ENCODE data around the gene PPTC7.
"Not testable (repeated sequence)": the region's sequence is repeated elsewhere in the genome, so short reads cannot be mapped to it uniquely, and the experiment has no call there.

PPTC7 gene

DNA sequence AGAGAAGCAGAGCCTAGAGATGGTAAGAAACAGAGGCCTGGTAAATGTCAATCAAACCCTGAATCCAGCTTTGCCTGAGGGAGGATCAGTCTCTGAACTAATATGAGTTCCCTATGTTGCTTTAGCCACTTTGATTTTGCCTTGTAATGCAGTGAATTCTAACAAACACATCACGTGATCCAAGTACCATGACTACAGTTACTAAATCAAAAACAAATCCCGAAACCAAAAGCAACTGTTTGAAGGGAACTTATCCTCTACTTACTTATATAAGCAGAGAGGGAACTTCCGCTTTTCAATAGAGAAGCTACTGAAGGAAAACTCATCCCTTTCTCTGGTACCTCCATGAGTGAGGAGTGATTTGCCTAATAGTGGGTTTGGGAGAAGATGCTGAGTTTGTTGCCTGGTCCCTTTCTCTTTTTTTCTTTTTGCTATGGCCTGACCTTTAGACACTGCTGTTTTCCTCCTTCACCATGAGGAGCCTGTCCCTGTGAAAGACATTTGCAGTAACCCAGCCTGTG, 7.7 kb upstream of the PPTC7 start:
- no peak overlapping the region for H3K27ac ChIP-seq
- no peaks in the 10 kb centered on the region for H3K36me3 ChIP-seq
- no peak overlapping the region for H3K4me3 ChIP-seq (ENCODE audit: low read depth, low read length)
- no peaks in the 10 kb centered on the region for H3K27me3 ChIP-seq (ENCODE audit: insufficient read depth, low read depth, severe bottlenecking)
- H3K9me3 ChIP-seq (ENCODE audit: severe bottlenecking) = no peaks in the 10 kb centered on the region
- TF ChIP-seq, protein P1, sequence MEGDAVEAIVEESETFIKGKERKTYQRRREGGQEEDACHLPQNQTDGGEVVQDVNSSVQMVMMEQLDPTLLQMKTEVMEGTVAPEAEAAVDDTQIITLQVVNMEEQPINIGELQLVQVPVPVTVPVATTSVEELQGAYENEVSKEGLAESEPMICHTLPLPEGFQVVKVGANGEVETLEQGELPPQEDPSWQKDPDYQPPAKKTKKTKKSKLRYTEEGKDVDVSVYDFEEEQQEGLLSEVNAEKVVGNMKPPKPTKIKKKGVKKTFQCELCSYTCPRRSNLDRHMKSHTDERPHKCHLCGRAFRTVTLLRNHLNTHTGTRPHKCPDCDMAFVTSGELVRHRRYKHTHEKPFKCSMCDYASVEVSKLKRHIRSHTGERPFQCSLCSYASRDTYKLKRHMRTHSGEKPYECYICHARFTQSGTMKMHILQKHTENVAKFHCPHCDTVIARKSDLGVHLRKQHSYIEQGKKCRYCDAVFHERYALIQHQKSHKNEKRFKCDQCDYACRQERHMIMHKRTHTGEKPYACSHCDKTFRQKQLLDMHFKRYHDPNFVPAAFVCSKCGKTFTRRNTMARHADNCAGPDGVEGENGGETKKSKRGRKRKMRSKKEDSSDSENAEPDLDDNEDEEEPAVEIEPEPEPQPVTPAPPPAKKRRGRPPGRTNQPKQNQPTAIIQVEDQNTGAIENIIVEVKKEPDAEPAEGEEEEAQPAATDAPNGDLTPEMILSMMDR (IDR thresholded peaks at IDR 0.05; ENCODE audit: low read depth, low read length) = no peak
- DNase-seq = no peak

- Histone ChIP-seq H3K27ac (no peak overlapping the region), H3K36me3 (no peaks in the 10 kb centered on the region), H3K27me3 (ENCODE audit: insufficient read depth, low read depth, severe bottlenecking) (no peaks in the 10 kb centered on the region), H3K9me3 (ENCODE audit: severe bottlenecking) (no peaks in the 10 kb centered on the region), H3K4me3 (ENCODE audit: low read depth, low read length) (no peak overlapping the region)
- TF ChIP-seq, protein P1 (IDR thresholded peaks at IDR 0.05; ENCODE audit: low read depth, low read length) = no peak
- DNase-seq = no peak
Measured at GRCh38 chr12:110590059-110590458, 6.9 kb upstream of the PPTC7 start.

- not testable (repeated sequence) for H3K36me3 ChIP-seq; H3K27me3 ChIP-seq (ENCODE audit: insufficient read depth, low read depth, severe bottlenecking); H3K4me3 ChIP-seq (ENCODE audit: low read depth, low read length); H3K9me3 ChIP-seq (ENCODE audit: severe bottlenecking); DNase-seq; H3K27ac ChIP-seq
Measured at GRCh38 chr12:110587102-110587501, 4.0 kb upstream of the PPTC7 start.

DNA sequence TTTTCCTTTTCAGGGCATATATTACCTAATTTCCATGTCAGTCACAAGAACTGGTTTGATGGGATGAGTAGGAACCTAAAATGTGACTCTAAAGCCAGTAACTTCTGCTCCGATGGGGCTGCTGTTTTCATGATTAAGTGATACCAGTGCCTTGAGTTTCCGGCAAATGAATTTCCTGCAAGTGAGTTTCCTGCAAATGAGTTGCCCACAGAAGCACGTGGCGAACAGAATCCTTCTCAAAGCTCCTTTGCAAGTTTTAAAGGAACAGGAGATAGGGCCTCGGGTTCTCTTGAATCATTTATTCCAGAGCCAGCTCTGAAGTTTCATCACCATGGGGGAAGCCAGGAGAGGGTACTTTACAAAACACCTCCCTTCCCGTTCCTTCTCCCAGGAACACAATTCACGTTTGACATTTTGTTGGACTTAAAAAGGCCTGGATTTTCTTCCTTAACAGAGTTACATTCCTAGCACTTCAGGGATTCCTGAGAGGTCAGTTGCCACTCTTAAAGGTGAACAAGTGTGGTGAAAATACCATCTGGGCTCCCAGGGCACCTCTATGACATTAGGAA, 2.2 kb upstream of the PPTC7 start:
- Histone ChIP-seq H3K27ac (no peak overlapping the region), H3K36me3 (no peaks in the 10 kb centered on the region; the same call in 1 of the 2 replicates), H3K27me3 (ENCODE audit: insufficient read depth, low read depth, severe bottlenecking) (no peaks in the 10 kb centered on the region), H3K9me3 (ENCODE audit: severe bottlenecking) (no peaks in the 10 kb centered on the region), H3K4me3 (ENCODE audit: low read depth, low read length) (no peak overlapping the region)
- TF ChIP-seq, protein P1 (IDR thresholded peaks at IDR 0.05; ENCODE audit: low read depth, low read length) = no peak
- DNase-seq = no peak

DNA sequence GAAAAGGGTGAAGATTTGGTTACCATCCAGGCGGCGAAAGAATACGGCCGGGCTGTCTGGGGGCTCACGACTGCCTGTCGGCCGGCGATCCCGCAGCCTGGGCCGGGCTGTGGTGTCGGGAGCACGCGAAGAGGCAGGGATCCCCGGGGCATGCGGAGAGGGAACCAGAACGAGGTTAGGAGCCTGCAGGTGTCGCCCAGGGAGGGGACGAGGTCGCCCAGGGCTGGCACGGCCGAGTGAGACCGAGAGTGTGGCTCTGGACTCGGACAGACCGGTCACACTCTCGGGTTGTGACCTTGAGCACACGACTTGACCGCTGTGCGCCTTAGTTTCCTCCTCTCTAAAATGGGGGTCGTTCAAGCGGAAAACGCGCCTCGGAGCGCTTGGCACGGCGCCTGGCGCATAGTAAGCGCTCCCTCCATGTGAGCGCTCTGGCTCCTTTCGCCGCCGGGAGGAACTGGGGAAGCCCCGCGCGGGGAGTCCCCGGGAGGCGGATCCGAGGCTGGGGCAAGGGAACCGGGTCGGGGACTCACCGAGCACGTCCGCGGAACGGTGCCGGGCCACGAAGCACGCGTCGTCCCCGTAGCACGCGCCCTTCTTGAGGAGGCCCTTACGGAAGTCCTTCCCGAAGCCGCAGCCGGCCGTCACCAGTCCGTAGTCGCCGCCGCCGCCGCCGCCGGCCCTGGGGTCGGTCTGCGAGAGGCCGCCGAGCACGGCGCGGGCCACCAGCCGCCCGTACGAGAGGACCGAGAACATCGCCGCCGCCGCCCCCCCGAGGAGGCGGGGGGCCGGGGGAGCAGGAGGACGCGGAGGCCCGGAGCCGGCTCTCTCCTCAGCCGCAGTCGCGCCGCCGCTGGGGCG, 612 bp downstream of the PPTC7 start:
- no peaks in the 10 kb centered on the region; the same call in 1 of the 2 replicates for H3K36me3 ChIP-seq
- peak; percentile 36 for DNase-seq
- H3K27ac ChIP-seq = peak overlapping the region; percentile 59
- no peaks in the 10 kb centered on the region for H3K9me3 ChIP-seq (ENCODE audit: severe bottlenecking)
- H3K4me3 ChIP-seq (ENCODE audit: low read depth, low read length) = peak overlapping the region; percentile 78
- TF ChIP-seq, protein P1 (IDR thresholded peaks at IDR 0.05; ENCODE audit: low read depth, low read length) = no peak
- H3K27me3 ChIP-seq (ENCODE audit: insufficient read depth, low read depth, severe bottlenecking) = no peaks in the 10 kb centered on the region

DNA sequence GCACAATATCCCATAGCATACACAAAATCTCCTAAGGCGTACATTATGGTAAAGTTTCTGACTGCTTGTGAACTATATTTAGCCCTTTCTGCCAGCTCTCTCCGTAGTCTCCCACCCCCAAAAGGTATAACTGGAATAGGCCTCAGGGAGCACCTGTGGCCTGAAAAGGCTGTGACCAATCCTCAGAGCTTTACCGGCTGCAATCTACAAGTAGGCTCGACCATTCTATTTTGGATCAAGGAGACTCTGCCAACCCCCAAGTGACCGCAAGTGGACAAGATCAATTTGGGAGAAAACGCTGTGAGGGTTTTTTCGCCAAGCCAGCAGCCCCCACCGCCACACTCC, 1.2 kb downstream of the PPTC7 start:
- TF ChIP-seq, protein P1 (IDR thresholded peaks at IDR 0.05; ENCODE audit: low read depth, low read length) = no peak
- no peaks in the 10 kb centered on the region; the same call in 1 of the 2 replicates for H3K36me3 ChIP-seq
- H3K4me3 ChIP-seq (ENCODE audit: low read depth, low read length) = peak overlapping the region; percentile 78
- H3K9me3 ChIP-seq (ENCODE audit: severe bottlenecking) = no peaks in the 10 kb centered on the region
- peak; percentile 10 for DNase-seq
- H3K27ac ChIP-seq = no peak overlapping the region
- H3K27me3 ChIP-seq (ENCODE audit: insufficient read depth, low read depth, severe bottlenecking) = no peaks in the 10 kb centered on the region

Data from WERI-Rb-1 (cell line).